DOHH2 (cell line): Measurements from ENCODE around the gene VIT.

ENCODE experiments used
- EZH2phosphoT487 ChIP-seq: fragments of 200-600 bp; sonication (generic); IDR thresholded peaks from 2 replicates; pipeline ENCODE4 v1.6.1; 2017; ENCODE audit warnings: borderline replicate concordance, mild to moderate bottlenecking, antibody characterized with exemption, low read length, moderate library complexity, mixed read lengths
- TF ChIP-seq, protein P1 (sequence below): fragments of 200-600 bp; sonication (generic); IDR thresholded peaks from one replicate; pipeline ENCODE4 v1.5.1; 2014; ENCODE audit warnings: antibody characterized with exemption, mild to moderate bottlenecking, low read depth, low read length; ENCODE audit not compliant: poor library complexity, severe bottlenecking

GRCh38 chr2:36696533-36696932, at the start of gene VIT:
- TF ChIP-seq, protein P1, sequence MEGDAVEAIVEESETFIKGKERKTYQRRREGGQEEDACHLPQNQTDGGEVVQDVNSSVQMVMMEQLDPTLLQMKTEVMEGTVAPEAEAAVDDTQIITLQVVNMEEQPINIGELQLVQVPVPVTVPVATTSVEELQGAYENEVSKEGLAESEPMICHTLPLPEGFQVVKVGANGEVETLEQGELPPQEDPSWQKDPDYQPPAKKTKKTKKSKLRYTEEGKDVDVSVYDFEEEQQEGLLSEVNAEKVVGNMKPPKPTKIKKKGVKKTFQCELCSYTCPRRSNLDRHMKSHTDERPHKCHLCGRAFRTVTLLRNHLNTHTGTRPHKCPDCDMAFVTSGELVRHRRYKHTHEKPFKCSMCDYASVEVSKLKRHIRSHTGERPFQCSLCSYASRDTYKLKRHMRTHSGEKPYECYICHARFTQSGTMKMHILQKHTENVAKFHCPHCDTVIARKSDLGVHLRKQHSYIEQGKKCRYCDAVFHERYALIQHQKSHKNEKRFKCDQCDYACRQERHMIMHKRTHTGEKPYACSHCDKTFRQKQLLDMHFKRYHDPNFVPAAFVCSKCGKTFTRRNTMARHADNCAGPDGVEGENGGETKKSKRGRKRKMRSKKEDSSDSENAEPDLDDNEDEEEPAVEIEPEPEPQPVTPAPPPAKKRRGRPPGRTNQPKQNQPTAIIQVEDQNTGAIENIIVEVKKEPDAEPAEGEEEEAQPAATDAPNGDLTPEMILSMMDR, result no peak
- TF ChIP-seq EZH2phosphoT487, result no peak
